ENCODE data around the gene CRYZ. TPM values are rescaled to one million over a fixed set of nuclear protein-coding genes. Genes with fewer than 3 reads are reported as not detected.
"Not testable (repeated sequence)": the region's sequence is repeated elsewhere in the genome, so short reads cannot be mapped to it uniquely, and the experiment has no call there.

CRYZ gene
- 10 to 100 TPM; 15.9 to 23.5 TPM for total RNA-seq

- DNase-seq (ENCODE audit: low spot score): peak; percentile 88
- H3K4me1 Mint-ChIP-seq (ENCODE audit: low read depth in 2 of 2): peaks cover 23 to 37% of the 10 kb centered on the region in 2 donors
- H3K36me3 Mint-ChIP-seq: peaks cover 12% of the 10 kb centered on the region
- peak; percentile 91 to 95 for ATAC-seq
- peak within 1 kb of the TSS; percentile 92 for H3K4me3 Mint-ChIP-seq
- peak within 1 kb of the TSS; percentile 91 to 95 for H3K27ac Mint-ChIP-seq
- no peaks in the 10 kb centered on the region for H3K27me3 Mint-ChIP-seq
- H3K9me3 Mint-ChIP-seq: no peaks in the 10 kb centered on the region
Observed at GRCh38 chr1:74732960-74733603, at the start of gene CRYZ, which contains the start of gene TYW3. CRYZ (minus strand) TSS chr1:74733050; CDS start chr1:74724821, 8,229 bp downstream. TYW3 (plus strand) TSS chr1:74733152; CDS start chr1:74733245, 93 bp downstream.

GRCh38 chr1:74780594-74780993, 47.7 kb upstream of the CRYZ start:
- no peaks in the 10 kb centered on the region for H3K4me1 Mint-ChIP-seq (ENCODE audit: low read depth in 2 of 2)
- no peak overlapping the region for H3K4me3 Mint-ChIP-seq
- ATAC-seq (no peak), DNase-seq (ENCODE audit: low spot score) (no peak)
- no peak overlapping the region for H3K27ac Mint-ChIP-seq
- no peaks in the 10 kb centered on the region for H3K9me3 Mint-ChIP-seq
- peaks cover 7 to 24% of the 10 kb centered on the region in 2 donors for H3K27me3 Mint-ChIP-seq
- no peaks in the 10 kb centered on the region for H3K36me3 Mint-ChIP-seq

GRCh38 chr1:74779750-74780149, 46.9 kb upstream of the CRYZ start:
- no peak for DNase-seq (ENCODE audit: low spot score)
- no peaks in the 10 kb centered on the region for H3K36me3 Mint-ChIP-seq
- no peak for ATAC-seq
- H3K4me3 Mint-ChIP-seq: no peak overlapping the region
- no peak overlapping the region for H3K27ac Mint-ChIP-seq
- H3K27me3 Mint-ChIP-seq: peaks cover 7 to 24% of the 10 kb centered on the region in 2 donors
- H3K9me3 Mint-ChIP-seq: no peaks in the 10 kb centered on the region
- no peaks in the 10 kb centered on the region for H3K4me1 Mint-ChIP-seq (ENCODE audit: low read depth in 2 of 2)

GRCh38 chr1:74777525-74777924, 44.7 kb upstream of the CRYZ start:
- peaks cover 6 to 25% of the 10 kb centered on the region in 2 donors for H3K27me3 Mint-ChIP-seq
- H3K9me3 Mint-ChIP-seq: no peaks in the 10 kb centered on the region

DNA sequence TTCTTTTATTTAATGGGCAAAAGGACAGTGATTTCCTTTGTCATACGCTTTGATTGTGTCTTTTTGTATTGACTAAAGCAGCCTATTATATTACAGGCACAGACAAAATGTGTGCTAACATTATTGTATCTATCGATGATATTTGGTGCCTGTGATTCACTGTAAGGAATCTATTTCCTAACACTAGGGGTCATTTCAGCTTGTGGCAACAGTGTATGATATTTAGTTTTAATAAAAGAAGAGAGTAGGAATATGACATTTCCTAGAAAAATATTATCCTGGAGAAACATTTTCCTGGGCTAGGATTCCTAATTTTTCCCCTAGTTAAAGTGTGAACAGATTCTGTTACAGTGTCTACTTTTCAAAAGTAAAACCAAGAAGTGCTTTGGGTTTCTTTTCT, 42.9 kb upstream of the CRYZ start:
- ATAC-seq (no peak), DNase-seq (ENCODE audit: low spot score) (no peak)
- Mint-ChIP-seq H3K4me3 (no peak overlapping the region), H3K36me3 (no peaks in the 10 kb centered on the region), H3K27me3 (peaks cover 5 to 30% of the 10 kb centered on the region in 2 donors), H3K27ac (no peak overlapping the region), H3K4me1 (ENCODE audit: low read depth in 2 of 2) (no peaks in the 10 kb centered on the region), H3K9me3 (no peaks in the 10 kb centered on the region)

More at GRCh38 chr1:74777525-74777924, 44.7 kb upstream of the CRYZ start:
- ATAC-seq (no peak), DNase-seq (ENCODE audit: low spot score) (no peak)
- no peak overlapping the region for H3K27ac Mint-ChIP-seq
- H3K4me1 Mint-ChIP-seq (ENCODE audit: low read depth in 2 of 2): no peaks in the 10 kb centered on the region
- no peaks in the 10 kb centered on the region for H3K36me3 Mint-ChIP-seq
- no peak overlapping the region for H3K4me3 Mint-ChIP-seq

- DNase-seq (ENCODE audit: low spot score): no peak
- H3K9me3 Mint-ChIP-seq: no peaks in the 10 kb centered on the region
- ATAC-seq: no peak
- peaks cover 3 to 21% of the 10 kb centered on the region in 2 donors for H3K27me3 Mint-ChIP-seq
- H3K27ac Mint-ChIP-seq: no peak overlapping the region
- no peaks in the 10 kb centered on the region for H3K36me3 Mint-ChIP-seq
- H3K4me3 Mint-ChIP-seq: no peak overlapping the region
- H3K4me1 Mint-ChIP-seq (ENCODE audit: low read depth in 2 of 2): no peaks in the 10 kb centered on the region
Observed at GRCh38 chr1:74773582-74773981, 40.7 kb upstream of the CRYZ start.

DNA sequence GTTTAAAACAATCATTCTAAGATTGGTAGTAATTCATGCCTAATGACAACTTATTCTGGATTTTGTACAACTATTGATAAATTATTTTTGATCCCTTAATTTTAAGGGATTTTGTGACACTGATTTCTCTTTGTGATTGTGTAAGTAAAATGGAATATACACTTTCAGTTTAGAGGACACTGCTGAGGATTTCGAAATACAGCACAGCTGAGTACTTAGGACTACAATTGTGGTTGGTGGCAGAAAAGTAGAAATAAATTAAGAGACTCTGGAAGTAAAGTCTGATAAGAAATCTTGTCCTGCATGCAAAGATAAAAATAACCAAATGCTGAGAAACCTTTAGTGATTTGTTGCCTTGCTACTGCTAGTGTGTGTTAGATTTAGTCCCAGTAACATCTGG, 40.1 kb upstream of the CRYZ start:
- Mint-ChIP-seq H3K36me3 (no peaks in the 10 kb centered on the region), H3K27me3 (peaks cover 3 to 16% of the 10 kb centered on the region in 2 donors), H3K4me1 (ENCODE audit: low read depth in 2 of 2) (no peaks in the 10 kb centered on the region), H3K4me3 (no peak overlapping the region), H3K9me3 (no peaks in the 10 kb centered on the region), H3K27ac (no peak overlapping the region)
- DNase-seq (ENCODE audit: low spot score) (no peak), ATAC-seq (no peak)

DNA sequence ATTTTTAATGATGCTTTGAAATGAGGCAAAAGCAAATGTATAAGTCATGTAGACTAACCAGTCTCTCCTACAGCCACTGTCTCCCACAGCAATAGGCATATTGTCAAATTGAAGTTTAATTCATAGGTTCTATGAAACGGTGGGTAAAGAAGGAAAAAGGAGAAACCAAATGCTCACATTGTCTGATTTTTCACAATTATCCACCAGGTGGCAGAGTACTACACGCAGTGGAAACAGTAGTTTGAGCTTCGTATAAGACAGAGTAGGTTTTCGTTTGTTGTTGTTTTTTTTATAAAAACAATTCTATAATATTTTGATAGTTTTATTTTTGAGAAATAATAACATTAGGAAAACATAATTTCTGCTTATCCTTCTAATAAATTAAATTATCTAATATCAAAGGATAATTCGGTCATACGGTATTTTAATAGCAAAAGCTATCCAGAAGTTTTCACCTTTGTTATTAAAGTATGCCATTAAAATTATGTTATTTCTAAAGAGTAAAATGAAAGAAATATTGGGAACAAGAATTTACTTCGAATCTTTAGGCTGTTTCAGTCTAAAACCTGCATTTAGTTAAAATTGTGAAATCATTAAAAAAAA, 39.2 kb upstream of the CRYZ start:
- no peak for ATAC-seq
- H3K36me3 Mint-ChIP-seq: no peaks in the 10 kb centered on the region
- no peak for DNase-seq (ENCODE audit: low spot score)
- no peaks in the 10 kb centered on the region for H3K4me1 Mint-ChIP-seq (ENCODE audit: low read depth in 2 of 2)
- H3K9me3 Mint-ChIP-seq: no peaks in the 10 kb centered on the region
- no peak overlapping the region for H3K27ac Mint-ChIP-seq
- no peak overlapping the region for H3K4me3 Mint-ChIP-seq
- peaks cover 3 to 16% of the 10 kb centered on the region in 2 donors for H3K27me3 Mint-ChIP-seq

DNA sequence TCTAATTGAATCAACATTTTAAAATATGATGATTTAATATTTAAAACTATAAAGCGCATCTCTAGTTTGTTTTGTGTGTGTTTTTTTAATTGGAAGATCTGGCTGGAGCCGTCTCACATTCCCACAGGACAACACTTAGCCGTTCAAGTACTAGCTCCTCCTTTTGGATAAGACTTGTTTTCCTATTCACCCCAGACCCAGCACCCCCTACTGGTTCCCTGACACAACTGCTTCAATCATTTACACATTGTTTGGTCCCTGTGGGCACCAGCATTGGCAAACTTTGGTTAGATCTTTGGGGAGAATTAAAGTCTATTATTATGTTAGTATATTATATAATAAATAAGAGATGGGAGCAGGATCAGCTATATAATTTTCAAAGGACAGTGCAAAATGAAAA, 34.6 kb upstream of the CRYZ start:
- ATAC-seq: no peak
- no peaks in the 10 kb centered on the region for H3K36me3 Mint-ChIP-seq
- H3K4me3 Mint-ChIP-seq: no peak overlapping the region
- no peak for DNase-seq (ENCODE audit: low spot score)
- no peaks in the 10 kb centered on the region for H3K4me1 Mint-ChIP-seq (ENCODE audit: low read depth in 2 of 2)
- no peaks in the 10 kb centered on the region for H3K9me3 Mint-ChIP-seq
- H3K27ac Mint-ChIP-seq: no peak overlapping the region
- H3K27me3 Mint-ChIP-seq: peaks cover 0 to 8% of the 10 kb centered on the region in 2 donors

DNA sequence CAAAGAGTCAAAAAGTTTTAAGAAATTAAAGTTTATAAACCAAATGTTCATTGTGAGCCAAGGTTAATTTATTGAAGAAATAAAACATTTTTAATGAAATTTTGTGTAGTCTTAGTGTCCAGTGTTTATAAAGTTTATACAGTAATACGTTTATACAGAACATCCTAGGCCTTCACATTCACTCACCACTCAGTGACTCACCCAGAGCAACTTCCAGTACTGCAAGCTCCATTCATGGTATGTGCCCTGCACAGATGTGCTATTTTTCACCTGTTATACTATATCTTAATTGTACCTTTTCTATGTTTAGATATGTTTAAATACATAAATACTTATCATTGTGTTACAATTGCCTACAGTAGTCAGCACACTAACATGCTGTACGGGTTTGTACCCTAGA, 33.7 kb upstream of the CRYZ start:
- ATAC-seq (no peak), DNase-seq (ENCODE audit: low spot score) (no peak)
- Mint-ChIP-seq H3K27ac (no peak overlapping the region), H3K4me1 (ENCODE audit: low read depth in 2 of 2) (no peaks in the 10 kb centered on the region), H3K9me3 (no peaks in the 10 kb centered on the region), H3K4me3 (no peak overlapping the region), H3K27me3 (peaks cover 0 to 7% of the 10 kb centered on the region in 2 donors), H3K36me3 (peaks cover 3% of the 10 kb centered on the region)

DNA sequence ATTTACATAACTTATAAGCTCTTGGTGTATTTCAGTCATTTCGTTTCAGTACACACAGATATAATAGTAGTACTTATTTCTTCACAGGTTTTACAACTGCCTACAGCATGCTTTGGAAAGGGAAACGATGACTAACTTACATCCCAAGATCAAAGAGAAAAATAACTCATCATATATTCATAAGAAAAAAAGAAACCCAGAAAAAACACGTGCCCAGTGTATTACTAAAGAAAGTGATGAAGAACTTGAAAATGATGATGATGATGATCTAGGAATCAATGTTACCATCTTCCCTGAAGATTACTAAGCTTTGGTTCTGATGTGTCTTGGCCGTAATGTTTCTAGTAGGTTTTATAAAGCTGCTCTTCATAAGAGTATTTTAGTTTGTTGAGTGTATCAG, 31.0 kb upstream of the CRYZ start:
- ATAC-seq (peak in 1 of 2 donors; percentile 67), DNase-seq (ENCODE audit: low spot score) (no peak)
- Mint-ChIP-seq H3K9me3 (no peaks in the 10 kb centered on the region), H3K4me1 (ENCODE audit: low read depth in 2 of 2) (no peaks in the 10 kb centered on the region), H3K27ac (no peak overlapping the region), H3K4me3 (no peak overlapping the region), H3K36me3 (peaks cover 16% of the 10 kb centered on the region), H3K27me3 (no peaks in the 10 kb centered on the region)

DNA sequence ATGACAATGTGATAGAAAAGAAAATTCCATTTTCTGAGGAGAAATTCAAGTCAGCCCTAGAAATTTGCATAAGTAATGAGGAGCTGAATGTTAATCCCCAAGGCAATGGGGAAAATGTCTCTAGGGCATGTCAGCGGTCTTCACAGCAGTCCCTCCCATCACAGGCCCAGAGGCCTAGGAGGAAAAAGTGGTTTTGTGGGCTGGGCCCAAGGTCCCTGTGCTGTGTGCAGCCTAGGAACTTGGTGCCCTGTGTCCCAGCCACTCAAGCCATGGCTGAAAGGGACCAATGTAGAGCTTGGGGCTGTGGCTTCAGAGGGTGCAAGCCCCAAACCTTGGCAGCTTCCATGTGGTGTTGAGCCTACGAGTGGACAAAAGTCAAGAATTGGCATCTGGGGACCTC, 23.8 kb upstream of the CRYZ start:
- not testable (repeated sequence) for H3K27ac Mint-ChIP-seq; H3K4me3 Mint-ChIP-seq; H3K27me3 Mint-ChIP-seq; H3K9me3 Mint-ChIP-seq; DNase-seq (ENCODE audit: low spot score); ATAC-seq; H3K4me1 Mint-ChIP-seq (ENCODE audit: low read depth in 2 of 2)
- peaks cover 66% of the 10 kb centered on the region for H3K36me3 Mint-ChIP-seq

GRCh38 chr1:74755475-74755874, 22.6 kb upstream of the CRYZ start:
- DNase-seq (ENCODE audit: low spot score): no peak
- Mint-ChIP-seq H3K27me3 (no peaks in the 10 kb centered on the region), H3K4me1 (ENCODE audit: low read depth in 2 of 2) (no peaks in the 10 kb centered on the region), H3K36me3 (peaks cover 66% of the 10 kb centered on the region), H3K4me3 (no peak overlapping the region), H3K9me3 (peaks cover 8% of the 10 kb centered on the region), H3K27ac (no peak overlapping the region)
- ATAC-seq: no peak

GRCh38 chr1:74753104-74753503, 20.3 kb upstream of the CRYZ start:
- DNase-seq (ENCODE audit: low spot score): no peak
- H3K27me3 Mint-ChIP-seq: no peaks in the 10 kb centered on the region
- no peak for ATAC-seq

More at GRCh38 chr1:74753104-74753503, 20.3 kb upstream of the CRYZ start:
- H3K4me1 Mint-ChIP-seq (ENCODE audit: low read depth in 2 of 2): no peaks in the 10 kb centered on the region
- H3K9me3 Mint-ChIP-seq: peaks cover 8% of the 10 kb centered on the region
- H3K4me3 Mint-ChIP-seq: no peak overlapping the region
- peaks cover 61% of the 10 kb centered on the region for H3K36me3 Mint-ChIP-seq
- H3K27ac Mint-ChIP-seq: no peak overlapping the region

Data from natural killer cell treated with Interleukin-12 subunit alpha and Interleukin-12 subunit beta and Interleukin-15 and Interleukin-18, amount 100 ng/mL, for 72 hours (primary cell).